OCI-LY1 (cell line): ENCODE results near the gene MAPK13.

ENCODE experiments used
- H2AFZ ChIP-seq: fragments of 200-600 bp; sonication (generic), shearing (Covaris generic); 2 replicates; pipeline ENCODE4 v1.6.0; 2014; ENCODE audit warnings: antibody characterized with exemption, mild to moderate bottlenecking, low read length
- H3F3A ChIP-seq: fragments of 200-600 bp; sonication (generic), shearing (Covaris generic); 2 replicates; pipeline ENCODE4 v1.6.0; 2014; ENCODE audit warnings: mild to moderate bottlenecking, antibody characterized with exemption, low read length, moderate library complexity; ENCODE audit not compliant: insufficient read depth
- H3K27ac ChIP-seq: fragments of 200-600 bp; sonication (generic); 2 replicates; pipeline ENCODE4 v1.5.1; 2014; ENCODE audit warnings: low read length, mixed run types, mild to moderate bottlenecking, low read depth; ENCODE audit not compliant: poor library complexity, severe bottlenecking
- H3K27me3 ChIP-seq: fragments of 200-600 bp; sonication (generic); 2 replicates; pipeline ENCODE4 v1.6.0; 2014; ENCODE audit warnings: antibody characterized with exemption, mild to moderate bottlenecking, low read length, moderate library complexity; ENCODE audit not compliant: insufficient read depth
- H3K36me3 ChIP-seq: fragments of 200-600 bp; sonication (generic); 2 replicates; pipeline ENCODE4 v1.6.1; 2014; ENCODE audit warnings: mild to moderate bottlenecking, antibody characterized with exemption, low read length, moderate library complexity, mixed read lengths; ENCODE audit not compliant: insufficient read depth
- H3K4me1 ChIP-seq: fragments of 200-600 bp; sonication (generic); 2 replicates; pipeline ENCODE4 v1.5.1; 2014; ENCODE audit warnings: mild to moderate bottlenecking, low read length, moderate library complexity; ENCODE audit not compliant: insufficient read depth, severe bottlenecking
- H3K4me2 ChIP-seq: fragments of 200-600 bp; sonication (generic), shearing (Covaris generic); 2 replicates; pipeline ENCODE4 v1.6.1; 2014; ENCODE audit warnings: low read length
- H3K4me3 ChIP-seq: fragments of 200-600 bp; sonication (generic); 2 replicates; pipeline ENCODE4 v1.5.1; 2014; ENCODE audit warnings: low read length, low read depth, mild to moderate bottlenecking, mixed read lengths; ENCODE audit not compliant: poor library complexity, severe bottlenecking
- H3K79me2 ChIP-seq: fragments of 200-600 bp; shearing (Covaris generic); 2 replicates; pipeline ENCODE4 v1.6.1; 2016; ENCODE audit warnings: mixed run types, low read length, mixed read lengths; ENCODE audit not compliant: insufficient read depth
- H3K9ac ChIP-seq: fragments of 200-600 bp; sonication (generic), shearing (Covaris generic); 2 replicates; pipeline ENCODE4 v1.6.1; 2014; ENCODE audit warnings: mild to moderate bottlenecking, low read length, mixed read lengths
- H3K9me2 ChIP-seq: fragments of 200-600 bp; sonication (generic), shearing (Covaris generic); 2 replicates; pipeline ENCODE4 v1.6.1; 2014; ENCODE audit warnings: low read depth, mild to moderate bottlenecking, low read length, mixed read lengths
- H3K9me3 ChIP-seq: fragments of 200-600 bp; shearing (Covaris generic); 2 replicates; pipeline ENCODE4 v1.6.1; 2014; ENCODE audit warnings: low read length, mixed read lengths
- H4K20me1 ChIP-seq: fragments of 200-600 bp; sonication (generic), shearing (Covaris generic); 2 replicates; pipeline ENCODE4 v1.6.0; 2016; ENCODE audit warnings: mild to moderate bottlenecking, low read length; ENCODE audit not compliant: insufficient read depth
- CTCF ChIP-seq: fragments of 200-600 bp; sonication (generic), shearing (Covaris generic); IDR thresholded peaks from 2 replicates; pipeline ENCODE4 v1.5.1; 2017; ENCODE audit warnings: mild to moderate bottlenecking, antibody characterized with exemption, low read length, moderate library complexity, mixed read lengths
- EZH2 ChIP-seq: fragments of 200-600 bp; sonication (generic), shearing (Covaris generic); IDR thresholded peaks from 2 replicates; pipeline ENCODE4 v1.8.0; 2017; ENCODE audit warnings: borderline replicate concordance, mixed run types, mild to moderate bottlenecking, antibody characterized with exemption, low read length, moderate library complexity, mixed read lengths

MAPK13 gene

GRCh38 chr6:36149476-36149875 is 19.2 kb downstream of the MAPK13 start:
- H3K4me2 ChIP-seq, result no peak overlapping the region
- H3K27me3 ChIP-seq, result 0 out of 2 replicates have a peak, but pooled peaks cover 3% of the 10 kb centered on the region
- no peaks in the 10 kb centered on the region for H3K9me2 ChIP-seq
- H3K9me3 ChIP-seq, result 0 out of 2 replicates have a peak, but pooled peaks cover 4% of the 10 kb centered on the region
- TF ChIP-seq CTCF, result no peak
- no peak for TF ChIP-seq EZH2
- H3K36me3 ChIP-seq, result no peaks in the 10 kb centered on the region; the same call in 1 of the 2 replicates
- no peak overlapping the region for H2AFZ ChIP-seq
- H3K4me3 ChIP-seq, result no peak overlapping the region
- no peaks in the 10 kb centered on the region for H3K4me1 ChIP-seq
- no peaks in the 10 kb centered on the region for H4K20me1 ChIP-seq
- no peak overlapping the region for H3K27ac ChIP-seq
- no peak overlapping the region for H3K9ac ChIP-seq
- no peaks in the 10 kb centered on the region for H3F3A ChIP-seq
- H3K79me2 ChIP-seq, result no peaks in the 10 kb centered on the region

- Histone ChIP-seq H3K4me3 (no peak overlapping the region), H3K27me3 (0 out of 2 replicates have a peak, but pooled peaks cover 3% of the 10 kb centered on the region), H3K4me2 (no peak overlapping the region), H3K36me3 (no peaks in the 10 kb centered on the region; the same call in 1 of the 2 replicates), H3K9me2 (no peaks in the 10 kb centered on the region), H2AFZ (no peak overlapping the region), H3K9ac (no peak overlapping the region), H3F3A (no peaks in the 10 kb centered on the region), H4K20me1 (no peaks in the 10 kb centered on the region), H3K4me1 (no peaks in the 10 kb centered on the region), H3K79me2 (no peaks in the 10 kb centered on the region), H3K27ac (no peak overlapping the region), H3K9me3 (peaks cover 6% of the 10 kb centered on the region; the same call in 1 of the 2 replicates)
- TF ChIP-seq CTCF, result no peak
- TF ChIP-seq EZH2, result no peak
Measured at GRCh38 chr6:36150283-36150682, 20.0 kb downstream of the MAPK13 start.

GRCh38 chr6:36154286-36154685 is 24.0 kb downstream of the MAPK13 start:
- Histone ChIP-seq H3K79me2 (no peaks in the 10 kb centered on the region), H3K9me2 (no peaks in the 10 kb centered on the region), H3K36me3 (no peaks in the 10 kb centered on the region; the same call in 1 of the 2 replicates), H3F3A (no peaks in the 10 kb centered on the region), H3K27ac (no peak overlapping the region), H3K9me3 (peaks cover 13% of the 10 kb centered on the region; the same call in 1 of the 2 replicates), H3K4me2 (no peak overlapping the region), H4K20me1 (no peaks in the 10 kb centered on the region), H3K4me3 (no peak overlapping the region), H3K9ac (no peak overlapping the region), H2AFZ (no peak overlapping the region), H3K4me1 (no peaks in the 10 kb centered on the region), H3K27me3 (0 out of 2 replicates have a peak, but pooled peaks cover 3% of the 10 kb centered on the region)
- no peak for TF ChIP-seq EZH2
- TF ChIP-seq CTCF, result no peak
